NCI-H510A treated with DMSO at 0.1 percent for 48 hours (cell line): ENCODE measurements around the gene DHX29.
"Not testable (repeated sequence)": the region's sequence is repeated elsewhere in the genome, so short reads cannot be mapped to it uniquely, and the experiment has no call there.

Experiments used
- DNase-seq: peaks from one replicate; lab custom pipeline; 2025; lab: John Stamatoyannopoulos, UW

DHX29 gene, protein sequence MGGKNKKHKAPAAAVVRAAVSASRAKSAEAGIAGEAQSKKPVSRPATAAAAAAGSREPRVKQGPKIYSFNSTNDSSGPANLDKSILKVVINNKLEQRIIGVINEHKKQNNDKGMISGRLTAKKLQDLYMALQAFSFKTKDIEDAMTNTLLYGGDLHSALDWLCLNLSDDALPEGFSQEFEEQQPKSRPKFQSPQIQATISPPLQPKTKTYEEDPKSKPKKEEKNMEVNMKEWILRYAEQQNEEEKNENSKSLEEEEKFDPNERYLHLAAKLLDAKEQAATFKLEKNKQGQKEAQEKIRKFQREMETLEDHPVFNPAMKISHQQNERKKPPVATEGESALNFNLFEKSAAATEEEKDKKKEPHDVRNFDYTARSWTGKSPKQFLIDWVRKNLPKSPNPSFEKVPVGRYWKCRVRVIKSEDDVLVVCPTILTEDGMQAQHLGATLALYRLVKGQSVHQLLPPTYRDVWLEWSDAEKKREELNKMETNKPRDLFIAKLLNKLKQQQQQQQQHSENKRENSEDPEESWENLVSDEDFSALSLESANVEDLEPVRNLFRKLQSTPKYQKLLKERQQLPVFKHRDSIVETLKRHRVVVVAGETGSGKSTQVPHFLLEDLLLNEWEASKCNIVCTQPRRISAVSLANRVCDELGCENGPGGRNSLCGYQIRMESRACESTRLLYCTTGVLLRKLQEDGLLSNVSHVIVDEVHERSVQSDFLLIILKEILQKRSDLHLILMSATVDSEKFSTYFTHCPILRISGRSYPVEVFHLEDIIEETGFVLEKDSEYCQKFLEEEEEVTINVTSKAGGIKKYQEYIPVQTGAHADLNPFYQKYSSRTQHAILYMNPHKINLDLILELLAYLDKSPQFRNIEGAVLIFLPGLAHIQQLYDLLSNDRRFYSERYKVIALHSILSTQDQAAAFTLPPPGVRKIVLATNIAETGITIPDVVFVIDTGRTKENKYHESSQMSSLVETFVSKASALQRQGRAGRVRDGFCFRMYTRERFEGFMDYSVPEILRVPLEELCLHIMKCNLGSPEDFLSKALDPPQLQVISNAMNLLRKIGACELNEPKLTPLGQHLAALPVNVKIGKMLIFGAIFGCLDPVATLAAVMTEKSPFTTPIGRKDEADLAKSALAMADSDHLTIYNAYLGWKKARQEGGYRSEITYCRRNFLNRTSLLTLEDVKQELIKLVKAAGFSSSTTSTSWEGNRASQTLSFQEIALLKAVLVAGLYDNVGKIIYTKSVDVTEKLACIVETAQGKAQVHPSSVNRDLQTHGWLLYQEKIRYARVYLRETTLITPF (N-terminal part only)

DNA sequence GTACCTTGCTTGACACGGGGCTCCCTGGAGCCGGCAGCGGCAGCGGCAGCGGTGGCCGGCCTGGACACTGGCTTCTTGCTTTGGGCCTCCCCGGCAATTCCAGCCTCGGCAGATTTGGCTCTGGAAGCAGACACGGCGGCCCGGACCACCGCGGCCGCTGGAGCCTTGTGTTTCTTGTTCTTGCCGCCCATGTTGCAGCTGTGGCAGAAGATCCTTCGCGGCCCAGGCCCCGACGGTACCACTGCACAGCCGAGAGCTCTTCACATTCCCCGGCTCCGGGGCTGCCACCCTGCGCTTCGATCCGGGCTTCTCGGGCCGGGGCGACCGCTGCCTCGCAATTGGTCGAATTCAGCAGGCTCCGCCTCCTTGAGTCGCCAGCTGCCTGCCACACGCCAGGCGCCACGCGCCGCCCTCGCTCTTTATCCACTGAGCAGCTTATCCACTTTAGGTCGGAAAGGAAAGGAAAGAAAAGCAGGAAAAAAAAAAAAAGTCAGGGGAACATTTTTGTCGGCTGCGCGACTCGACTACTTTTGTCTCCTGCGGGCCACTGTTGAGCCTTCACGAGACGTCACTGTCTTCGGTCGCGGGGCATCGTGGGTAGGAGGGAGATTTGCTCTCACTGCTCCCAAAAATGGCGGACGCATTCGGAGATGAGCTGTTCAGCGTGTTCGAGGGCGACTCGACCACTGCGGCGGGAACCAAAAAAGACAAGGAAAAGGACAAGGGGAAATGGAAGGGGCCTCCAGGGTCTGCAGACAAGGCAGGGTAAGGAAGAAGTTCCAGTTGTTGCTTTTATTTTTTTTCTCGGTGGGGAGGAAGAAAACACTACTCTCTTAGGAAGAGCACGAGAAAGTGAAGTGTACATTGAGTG is at the start of gene DHX29, which contains the start of gene MTREX:
Gene DHX29 (minus strand): TSS at position 312 of the 871 bp plus-strand sequence. CDS start 121 bp downstream, at position 191.
Gene MTREX (plus strand): TSS at position 607 of the 871 bp plus-strand sequence. CDS start 25 bp downstream, at position 632.
- DNase-seq, result peak; percentile 65

DNA sequence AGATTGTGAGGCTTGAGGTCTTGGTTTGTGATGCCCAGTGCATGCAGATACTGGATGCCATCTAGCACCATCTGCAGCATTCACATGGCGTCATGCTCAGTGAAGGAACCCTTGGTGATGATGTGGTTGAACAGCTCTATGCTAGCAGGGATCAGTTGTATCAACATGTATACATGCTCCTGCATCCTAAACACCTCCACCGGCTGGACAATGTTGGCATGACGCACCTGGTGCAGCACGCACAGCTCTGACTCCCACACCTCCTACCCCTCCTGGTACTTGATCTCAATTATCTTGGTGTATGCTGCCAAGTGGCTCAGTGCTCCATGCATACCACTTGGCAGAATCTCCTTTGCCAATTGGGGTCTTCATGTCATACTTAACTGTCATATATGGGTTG is 49.4 kb upstream of the DHX29 start:
- no peak for DNase-seq

DNA sequence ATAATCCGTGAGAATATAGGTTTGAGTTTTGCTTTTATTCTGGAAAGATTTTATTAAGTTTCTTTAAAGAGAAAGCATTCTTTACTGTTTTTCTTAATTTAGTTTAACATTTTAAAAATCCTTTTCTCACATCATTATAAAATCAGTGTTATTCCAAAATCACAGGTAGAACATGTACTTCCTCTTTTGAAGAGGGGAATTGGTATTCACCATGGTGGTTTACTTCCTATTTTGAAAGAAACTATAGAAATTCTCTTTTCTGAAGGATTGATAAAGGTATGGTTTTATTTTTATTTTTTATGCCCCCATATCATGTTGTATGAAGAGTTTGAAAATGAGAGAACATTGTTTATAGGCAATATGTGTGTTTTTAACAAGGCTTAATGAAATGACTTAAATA is 43.3 kb upstream of the DHX29 start:
- no peak for DNase-seq

DNA sequence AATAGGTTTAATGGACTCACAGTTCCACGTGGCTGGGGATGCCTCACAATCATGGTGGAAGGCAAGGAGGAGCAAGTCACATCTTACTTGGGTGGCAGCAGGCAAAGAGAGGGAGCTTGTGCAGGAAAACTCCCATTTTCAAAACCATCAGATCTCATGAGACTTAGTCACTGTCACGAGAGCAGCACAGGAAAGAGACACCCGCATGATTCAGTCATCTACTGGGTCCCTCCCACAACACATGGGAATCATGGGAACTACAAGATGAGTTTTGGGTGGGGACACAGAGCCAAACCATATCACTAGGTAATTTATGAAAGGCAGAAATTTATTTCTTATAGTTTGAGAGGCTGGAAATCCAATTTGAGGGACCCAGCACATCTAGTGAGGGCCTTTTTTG is 40.3 kb upstream of the DHX29 start:
- no peak for DNase-seq

DNA sequence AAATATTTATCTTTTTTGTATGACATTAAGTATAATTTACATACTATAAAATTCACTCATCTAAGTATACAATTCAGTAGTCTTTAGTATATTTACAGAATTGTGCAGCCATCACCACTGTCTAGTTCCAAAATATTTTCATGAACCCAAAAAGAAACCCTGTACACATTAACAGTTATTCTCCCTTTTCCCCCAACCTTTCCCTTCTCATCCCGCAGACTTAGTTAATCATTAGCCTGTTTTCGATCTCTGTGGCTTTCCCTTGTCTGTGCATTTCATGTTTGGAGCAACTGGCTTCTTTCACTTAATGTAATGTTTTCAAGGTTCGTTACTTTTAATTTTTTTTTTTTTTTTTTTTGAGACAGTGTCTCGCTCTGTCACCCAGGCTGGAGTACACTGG is 37.8 kb upstream of the DHX29 start:
- no peak for DNase-seq

DNA sequence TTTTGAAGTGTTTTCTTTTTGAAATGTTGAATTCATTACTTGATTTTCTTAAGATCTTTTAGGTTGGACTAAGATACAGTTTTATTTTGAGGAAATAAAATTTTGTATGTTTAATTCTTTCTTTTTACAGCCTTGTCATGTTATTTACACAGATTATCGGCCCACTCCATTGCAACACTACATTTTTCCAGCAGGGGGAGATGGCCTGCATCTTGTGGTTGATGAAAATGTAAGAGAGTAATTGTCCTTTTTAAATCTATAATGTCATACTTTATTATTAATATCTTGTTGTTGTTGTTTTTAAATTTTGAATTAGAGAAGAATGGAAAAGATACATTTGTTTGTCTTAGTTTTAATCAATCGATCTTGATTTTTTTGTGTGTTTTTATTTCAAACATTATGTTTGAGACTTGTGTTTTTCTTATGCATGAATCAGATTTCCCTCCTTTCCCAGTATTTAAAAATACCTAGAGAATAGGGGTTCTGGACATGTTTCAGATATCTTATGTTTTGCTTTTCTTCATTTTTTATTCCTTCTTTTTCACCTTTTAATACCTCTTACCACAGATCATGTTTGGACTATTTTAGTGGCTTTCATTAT is 37.0 kb upstream of the DHX29 start:
- peak; percentile 11 for DNase-seq

DNA sequence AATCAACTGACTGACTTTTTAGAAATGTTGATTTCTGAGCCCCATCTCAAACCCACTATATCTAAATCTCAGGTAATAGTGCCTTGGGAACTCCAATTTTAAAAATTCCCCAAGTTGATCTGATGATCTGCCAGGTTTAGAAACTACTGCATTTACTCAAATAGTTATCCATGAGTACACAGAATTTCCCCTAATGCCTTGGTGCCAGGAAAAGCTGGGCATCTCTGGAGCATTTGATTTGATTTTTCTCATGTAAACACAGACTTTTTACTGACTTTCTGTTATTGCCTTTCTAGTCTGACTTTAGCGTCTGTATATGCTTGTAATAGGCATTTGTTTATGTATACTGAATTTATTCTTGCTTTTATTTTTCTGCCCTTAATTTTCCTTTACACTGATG is 36.1 kb upstream of the DHX29 start:
- DNase-seq, result no peak

DNA sequence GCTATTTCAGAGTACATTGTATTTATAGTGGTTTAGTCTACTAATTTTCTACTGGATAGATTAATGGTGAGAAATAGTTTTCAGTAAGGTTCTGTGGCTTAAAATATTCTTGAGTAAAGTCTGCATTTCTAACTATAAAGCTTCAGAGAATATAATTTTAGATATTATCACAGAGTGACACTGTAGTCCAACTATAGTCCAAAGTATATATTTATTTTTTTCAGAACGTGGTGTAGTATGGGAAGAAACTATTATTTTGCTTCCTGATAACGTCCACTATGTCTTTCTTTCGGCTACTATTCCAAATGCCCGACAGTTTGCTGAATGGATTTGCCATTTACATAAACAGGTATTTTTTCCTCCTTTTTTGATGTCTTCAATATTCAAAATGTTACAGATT is 35.6 kb upstream of the DHX29 start:
- no peak for DNase-seq

DNA sequence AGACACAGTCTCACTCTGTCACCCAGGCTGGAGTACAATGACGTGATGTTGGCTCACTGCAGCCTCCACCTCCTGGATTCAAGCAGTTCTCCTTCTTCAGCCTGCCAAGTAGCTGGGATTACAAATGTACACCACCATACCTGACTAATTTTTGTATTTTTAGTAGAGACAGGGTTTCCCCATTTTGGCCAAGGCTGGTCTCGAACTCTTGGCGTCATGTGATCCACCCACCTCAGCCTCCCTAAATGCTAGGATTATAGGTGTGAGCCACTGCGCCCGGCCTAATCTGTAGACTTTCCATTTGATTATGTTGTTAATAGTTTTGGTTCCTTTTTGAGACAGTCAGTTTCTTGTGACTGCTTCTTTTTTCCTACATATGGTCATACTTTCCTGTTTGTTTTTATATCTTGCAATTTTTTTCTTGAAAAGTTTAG is 31.3 kb upstream of the DHX29 start:
- no peak for DNase-seq

DNA sequence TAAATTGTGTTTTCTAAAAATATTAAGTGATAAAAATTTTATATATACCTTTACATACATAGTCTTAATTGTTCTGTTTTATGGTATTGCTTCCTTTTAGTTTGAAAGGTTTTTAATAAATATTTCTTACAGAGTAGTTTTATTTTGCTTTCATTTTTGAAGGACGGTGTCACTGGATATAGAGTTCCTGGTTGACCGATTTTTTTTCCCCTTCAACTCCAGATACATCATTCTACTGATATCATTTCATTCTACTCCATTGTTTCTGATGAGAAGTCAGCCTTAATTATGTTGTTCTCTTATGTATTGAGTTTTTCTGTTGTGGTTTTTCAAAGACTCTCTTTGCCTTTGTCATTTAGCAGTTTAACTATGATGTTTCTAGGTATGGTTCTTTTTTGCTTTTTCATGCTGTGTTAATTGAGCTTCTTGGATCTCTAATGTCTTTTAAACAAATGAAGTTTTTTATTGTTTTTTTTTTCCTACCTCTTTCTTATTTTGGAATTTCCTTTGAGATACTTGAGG is 30.7 kb upstream of the DHX29 start:
- no peak for DNase-seq

DNA sequence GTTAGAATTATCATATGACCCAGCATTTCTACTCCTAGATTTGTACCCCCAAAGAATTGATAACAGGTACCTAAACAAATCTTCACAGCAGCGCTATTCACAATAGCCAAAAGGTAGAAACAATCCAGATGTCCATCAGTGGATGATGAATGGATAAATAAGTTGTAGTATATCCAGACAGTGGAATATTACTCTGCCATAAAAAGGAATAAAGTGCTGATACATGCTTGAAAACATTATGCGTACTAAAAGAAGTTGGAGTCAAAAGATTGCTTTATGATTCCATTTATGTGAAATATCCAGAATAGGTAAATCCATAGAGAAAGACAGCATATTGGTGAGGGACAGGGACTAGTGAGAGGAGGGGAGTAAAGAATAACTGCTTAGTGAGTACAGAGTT is 26.3 kb upstream of the DHX29 start:
- DNase-seq, result no peak

DNA sequence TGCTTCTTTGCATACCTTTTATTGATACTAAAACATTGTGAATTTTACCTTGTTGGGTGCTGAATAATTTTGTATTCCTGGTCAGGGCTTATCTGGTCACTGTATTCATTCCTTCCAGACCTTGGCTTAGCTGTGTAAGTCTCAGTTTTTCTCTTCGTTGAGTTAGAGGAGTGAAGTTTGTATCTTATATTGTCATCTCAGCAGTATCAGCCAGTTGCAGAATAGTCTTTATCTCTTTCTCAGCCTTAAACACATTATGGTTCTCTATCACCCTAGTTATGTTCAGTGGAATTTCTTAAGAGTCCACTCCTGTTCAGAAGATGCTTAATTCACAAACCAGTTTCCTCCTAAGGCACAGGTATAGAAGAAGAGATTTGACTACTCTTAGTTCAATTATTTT is 25.5 kb upstream of the DHX29 start:
- no peak for DNase-seq

DNA sequence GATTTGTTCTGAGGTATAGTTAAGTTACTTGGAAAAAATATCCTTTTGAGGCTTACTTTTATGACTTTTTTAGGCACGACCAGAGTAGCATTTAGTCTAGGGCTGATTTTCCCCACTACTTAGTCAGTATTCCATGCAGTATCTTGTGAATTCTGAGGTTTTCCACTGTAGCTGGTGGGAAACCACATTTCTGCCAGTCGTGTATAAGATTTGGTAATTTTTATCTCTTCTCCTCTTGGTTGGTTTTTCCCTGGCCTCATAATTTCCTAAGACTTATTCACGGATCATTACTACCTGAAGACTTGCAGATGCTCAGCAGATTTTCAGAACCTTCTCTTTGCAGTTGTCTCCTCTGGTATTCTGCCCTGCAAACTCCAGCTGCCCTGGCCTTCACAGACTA is 23.8 kb upstream of the DHX29 start:
- no peak for DNase-seq

DNA sequence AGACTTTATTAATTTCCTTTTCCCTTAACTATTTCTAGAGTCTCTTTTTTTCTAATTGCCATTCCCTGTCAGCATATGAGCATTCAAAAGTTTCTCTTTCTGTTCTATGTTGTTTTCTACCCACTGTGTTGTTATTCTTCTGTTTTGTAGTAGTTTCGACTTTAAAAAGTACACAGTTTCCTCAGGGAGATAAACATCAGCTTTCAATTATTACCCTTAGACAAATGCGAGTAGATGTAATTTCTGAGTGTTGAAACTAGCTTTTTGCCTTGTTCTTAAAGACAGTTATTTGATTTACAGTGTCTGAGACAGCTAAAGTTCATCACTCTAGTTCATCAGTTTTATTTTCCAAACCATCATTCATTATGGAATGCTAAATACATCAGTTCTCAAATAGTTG is 19.8 kb upstream of the DHX29 start:
- no peak for DNase-seq

DNA sequence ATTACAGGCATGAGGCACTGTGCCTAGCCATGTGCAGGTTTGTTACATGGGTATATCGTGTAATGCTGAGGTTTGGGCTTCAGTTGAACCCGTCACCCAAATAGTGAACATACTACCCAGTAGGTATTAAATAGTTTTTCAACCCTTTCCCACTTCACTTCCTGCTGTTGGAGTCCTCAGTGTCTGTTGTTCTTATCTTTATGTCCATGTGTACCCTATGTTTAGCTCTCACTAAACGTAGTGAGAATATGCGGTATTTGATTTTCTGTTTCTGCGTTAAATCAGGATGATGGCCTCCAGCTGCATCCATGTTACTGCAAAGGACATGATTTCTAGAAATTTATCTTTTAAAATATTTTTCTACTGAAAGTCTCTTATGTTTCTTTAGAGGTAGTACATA is 18.1 kb upstream of the DHX29 start:
- no peak for DNase-seq

DNA sequence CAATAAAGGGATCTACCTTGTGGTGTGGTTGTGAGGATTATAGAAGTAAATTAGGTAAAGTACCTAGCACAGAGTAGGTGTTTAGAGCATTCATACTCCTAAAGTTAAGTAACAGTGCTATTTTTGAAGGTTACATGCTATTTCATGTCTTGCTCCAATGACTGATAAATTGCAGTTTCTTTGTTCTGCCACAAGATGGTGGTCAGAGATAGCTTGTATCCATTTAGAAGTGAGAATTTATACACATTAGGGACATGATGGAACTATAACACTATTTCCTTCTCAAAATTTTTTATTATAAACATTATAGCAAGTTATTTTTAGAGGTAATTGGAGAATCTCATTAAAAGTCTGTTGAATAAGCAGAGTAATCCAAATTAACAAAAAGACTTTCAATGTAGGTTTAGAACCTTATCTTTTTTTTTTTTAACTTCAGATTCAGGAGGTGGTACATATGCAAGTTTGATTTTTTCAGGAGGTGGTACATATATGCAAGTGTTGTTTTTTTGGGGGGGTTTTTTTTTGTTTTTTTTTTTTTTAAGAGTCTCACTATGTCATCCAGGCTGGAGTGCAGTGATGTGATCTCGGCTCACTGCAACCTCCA is 17.4 kb upstream of the DHX29 start:
- DNase-seq, result peak; percentile 21

DNA sequence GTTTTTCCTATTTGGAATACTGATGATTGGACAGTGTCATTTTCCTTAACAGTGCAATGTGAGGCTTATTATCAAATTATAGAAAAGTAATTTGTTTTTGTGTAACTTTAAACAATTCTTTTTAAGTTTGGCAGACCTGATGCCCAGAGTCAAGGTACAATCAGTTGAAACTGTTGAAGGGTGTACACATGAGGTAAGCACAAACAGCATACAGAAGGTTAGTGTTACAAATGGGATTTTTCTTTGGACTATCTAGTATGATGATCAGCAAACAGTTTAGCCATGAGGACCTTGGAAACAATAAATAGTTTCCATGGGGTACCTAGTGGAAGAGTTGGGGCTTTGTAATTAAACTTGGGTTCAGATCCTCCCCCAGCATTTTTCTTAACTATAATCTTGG is 16.5 kb upstream of the DHX29 start:
- no peak for DNase-seq

DNA sequence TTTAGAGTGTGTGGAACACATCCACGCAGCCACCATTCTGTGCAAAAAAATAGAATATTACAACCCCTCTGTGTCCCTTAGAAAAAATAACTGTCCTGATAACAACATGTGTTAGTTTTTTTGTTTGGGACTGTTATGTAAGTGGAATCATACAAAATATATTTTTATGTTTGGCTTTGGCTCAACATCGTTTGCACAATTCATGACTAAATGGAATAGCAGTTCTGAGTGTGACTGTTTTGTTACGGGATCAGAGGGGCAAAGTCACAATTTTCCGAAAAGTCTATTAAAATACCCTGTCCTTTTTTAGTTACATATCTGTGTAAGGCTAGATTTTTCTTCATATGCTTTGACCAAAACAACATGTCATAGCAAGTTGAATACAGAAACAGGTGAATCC is 13.1 kb upstream of the DHX29 start:
- DNase-seq, result no peak

DNA sequence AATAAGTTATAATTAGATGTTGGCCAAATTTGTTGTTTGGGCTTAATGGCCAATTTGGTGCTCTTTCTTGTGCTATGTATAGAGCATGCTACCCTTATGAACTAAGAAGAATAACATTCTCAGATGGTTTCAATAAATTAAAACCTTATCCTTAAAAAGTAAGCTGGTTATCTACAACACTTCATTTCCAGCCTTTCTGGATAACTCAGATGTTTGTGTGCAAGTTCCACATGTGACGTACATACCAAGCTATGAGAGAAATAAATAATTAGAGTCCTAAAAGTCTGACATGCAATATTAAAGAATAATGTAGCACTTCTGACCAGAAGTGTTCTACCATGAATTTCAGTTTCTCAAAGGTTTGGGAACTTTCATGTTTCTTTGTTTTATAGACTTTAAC is 12.0 kb upstream of the DHX29 start:
- DNase-seq, result no peak

DNA sequence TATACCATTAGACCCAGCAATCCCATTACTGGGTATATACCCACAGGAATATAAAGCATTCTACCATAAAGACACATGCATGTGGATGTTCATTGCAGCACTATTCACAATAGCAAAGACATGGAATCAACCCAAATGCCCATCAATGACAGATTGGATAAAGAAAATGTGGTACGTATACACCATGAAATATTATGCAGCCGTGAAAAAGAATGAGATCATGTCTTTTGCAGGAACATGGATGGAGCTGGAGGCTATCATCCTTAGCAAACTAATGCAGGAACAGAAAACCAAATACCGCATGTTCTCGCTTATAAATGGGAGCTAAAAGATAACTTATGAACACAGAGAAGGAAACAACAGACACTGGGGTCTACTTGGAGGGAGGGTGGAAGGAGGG is 10.7 kb upstream of the DHX29 start:
- DNase-seq, result not testable (repeated sequence)
